Activated T-cell treated with anti-CD3 and anti-CD28 coated beads, Interleukin-2, amount 50 U/mL, for 72 hours (primary cell): ENCODE measurements around the gene MLLT1. TPM values are rescaled to one million over a fixed set of nuclear protein-coding genes. Genes with fewer than 3 reads are reported as not detected.
A peak's percentile ranks its signal among the peaks of the same experiment; 100 is the strongest.

ENCODE experiments used
- ATAC-seq, 2 donors: fragments of 150-1000 bp; cut with Tn5 transposase; replicated peaks in 1 of 2; 2 replicates each; pipeline ENCODE4 v1.10.0; 2021; ENCODE audit warnings: moderate library complexity in 2 of 2, mild to moderate bottlenecking in 1 of 2
- DNase-seq, 2 donors: peaks; one replicate each; pipeline ENCODE4 v3.0.0; 2021 to 2022; ENCODE audit warnings: mixed read lengths in 1 of 2
- H3K27ac Mint-ChIP-seq: one replicate; pipeline ENCODE4 v1.8.0; 2022; ENCODE audit warnings: mild to moderate bottlenecking, moderate library complexity, mixed read lengths
- H3K27me3 Mint-ChIP-seq: one replicate; pipeline ENCODE4 v1.8.0; 2022; ENCODE audit warnings: low read depth, mixed read lengths
- H3K36me3 Mint-ChIP-seq, 2 donors: one replicate each; pipeline ENCODE4 v1.8.0; 2022; ENCODE audit warnings: mixed read lengths in 2 of 2, mild to moderate bottlenecking in 1 of 2; ENCODE audit not compliant: insufficient read depth in 2 of 2
- H3K4me1 Mint-ChIP-seq: one replicate; pipeline ENCODE4 v1.8.0; 2022; ENCODE audit warnings: low read depth, mixed read lengths
- H3K4me3 Mint-ChIP-seq, 2 donors: one replicate each; pipeline ENCODE4 v1.8.0; 2022; ENCODE audit warnings: mild to moderate bottlenecking in 2 of 2, mixed read lengths in 2 of 2, moderate library complexity in 2 of 2
- H3K9me3 Mint-ChIP-seq, 2 donors: one replicate each; pipeline ENCODE4 v1.8.0; 2022; ENCODE audit warnings: mixed read lengths in 2 of 2
- total RNA-seq, 2 donors: library from RNA; stranded (reverse); gene quantifications; one replicate each; pipeline ENCODE4 v1.2.3, GENCODE V29; 2022

The MLLT1 gene
- total RNA-seq, 2 donors from 2014 or later = 39.9 to 44.5 TPM

DNA sequence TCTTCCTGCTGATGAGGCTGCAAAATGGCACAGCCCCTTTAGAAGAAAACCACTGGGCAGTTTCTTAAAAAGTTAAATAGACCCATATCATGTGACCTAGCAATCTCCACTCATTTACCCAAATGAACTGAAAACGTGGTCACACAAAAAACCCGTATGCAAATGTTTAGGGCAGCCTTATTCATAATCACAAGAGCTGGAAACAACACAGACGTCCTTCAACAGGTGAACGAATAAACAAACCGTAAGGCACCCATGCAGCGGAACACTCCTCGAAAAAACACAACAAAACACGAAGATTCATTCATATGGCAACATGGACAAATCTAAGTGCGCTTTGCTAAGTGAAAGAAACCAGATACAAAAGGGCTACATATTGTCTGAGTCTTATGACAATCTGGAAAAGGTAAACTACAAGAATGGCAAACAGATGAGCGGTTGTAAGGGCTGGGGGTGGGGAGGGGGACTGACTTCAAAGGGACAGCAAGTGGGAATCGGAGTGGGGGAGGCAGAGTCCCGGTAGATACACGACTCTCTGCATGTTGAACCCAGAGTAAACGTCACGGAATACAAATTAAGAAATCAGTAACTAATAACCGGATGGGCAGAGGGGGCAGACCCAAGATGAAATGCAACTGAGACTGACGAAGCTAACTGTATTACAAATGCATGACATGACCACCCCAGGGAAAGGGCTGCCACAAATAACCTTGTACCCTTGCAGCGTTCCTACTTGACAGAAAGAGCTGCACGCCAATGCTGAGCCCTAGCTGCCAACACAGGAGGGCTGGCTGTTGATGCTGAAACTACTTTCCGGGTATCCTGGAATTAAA is 33.4 kb downstream of the MLLT1 start:
- peaks cover 48% of the 10 kb centered on the region for H3K4me1 Mint-ChIP-seq
- no peaks in the 10 kb centered on the region for H3K9me3 Mint-ChIP-seq

DNA sequence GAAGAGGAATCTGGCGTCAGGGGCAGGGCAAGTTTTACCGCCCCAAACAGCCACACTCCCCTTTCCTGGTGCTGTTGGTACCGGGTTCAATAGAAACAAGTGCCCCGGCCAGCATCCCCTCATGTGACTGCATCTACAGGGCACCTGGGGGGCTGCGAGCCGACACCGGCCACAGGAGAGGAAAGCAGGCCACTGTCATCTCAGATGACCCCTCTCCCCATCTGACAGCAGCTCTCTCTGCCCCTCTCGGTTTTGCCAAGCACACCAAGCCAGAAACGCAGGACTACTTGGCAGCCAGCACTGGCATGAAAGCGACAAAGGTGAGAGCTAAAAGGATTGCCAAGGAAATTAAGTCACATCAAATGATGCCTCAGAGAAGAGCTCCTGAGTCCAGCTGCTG is 37.1 kb downstream of the MLLT1 start:
- Mint-ChIP-seq H3K9me3 (no peaks in the 10 kb centered on the region), H3K4me3 (no peak overlapping the region)
- ATAC-seq = no peak

More for the DNA sequence above, 33.4 kb downstream of the MLLT1 start:
- DNase-seq = no peak
- H3K36me3 Mint-ChIP-seq = peaks cover 0 to 8% of the 10 kb centered on the region in 2 donors
- H3K4me3 Mint-ChIP-seq = no peak overlapping the region
- H3K27ac Mint-ChIP-seq = no peak overlapping the region
- no peaks in the 10 kb centered on the region for H3K27me3 Mint-ChIP-seq
- no peak for ATAC-seq

DNA sequence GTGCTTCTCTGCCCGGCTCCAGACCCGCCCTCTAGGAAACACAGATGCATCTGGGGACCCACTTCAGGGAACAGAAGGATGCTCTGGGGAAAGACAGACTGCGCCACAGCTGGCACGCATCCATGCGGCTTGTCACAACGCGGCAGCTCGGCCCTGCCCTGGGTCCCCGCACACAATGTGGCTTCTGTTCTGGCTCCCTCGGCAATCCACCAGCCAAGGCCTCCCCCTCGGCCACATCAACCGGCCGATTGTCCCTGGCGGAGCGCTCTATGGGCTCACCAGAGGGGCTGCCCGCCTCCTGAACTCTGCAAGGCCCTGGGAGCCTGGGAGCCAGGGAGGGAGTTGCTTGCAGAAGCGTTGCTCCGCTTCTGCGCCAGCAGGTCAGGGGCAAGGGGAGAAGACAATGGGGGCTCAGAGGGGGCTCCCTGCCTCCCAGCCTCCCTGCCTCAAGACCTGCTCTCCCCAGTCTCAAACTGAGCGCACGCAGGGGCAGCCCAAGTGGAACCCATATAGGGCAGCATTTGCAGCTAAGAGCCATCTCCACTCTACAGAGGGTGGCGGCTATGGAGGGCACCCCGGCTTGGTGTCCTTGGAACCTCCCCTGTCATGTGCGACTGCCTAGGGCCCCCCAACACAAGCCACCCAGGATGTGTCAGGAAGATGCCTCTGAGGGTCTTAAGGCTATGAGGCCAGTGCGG is 37.9 kb downstream of the MLLT1 start:
- ATAC-seq (no peak), DNase-seq (no peak)
- Mint-ChIP-seq H3K36me3 (peaks cover 0 to 4% of the 10 kb centered on the region in 2 donors), H3K27ac (no peak overlapping the region), H3K4me1 (peaks cover 40% of the 10 kb centered on the region), H3K27me3 (no peaks in the 10 kb centered on the region), H3K4me3 (no peak overlapping the region), H3K9me3 (no peaks in the 10 kb centered on the region)

More for the DNA sequence above, 37.1 kb downstream of the MLLT1 start:
- Mint-ChIP-seq H3K36me3 (peaks cover 0 to 7% of the 10 kb centered on the region in 2 donors), H3K27ac (no peak overlapping the region), H3K4me1 (peaks cover 40% of the 10 kb centered on the region), H3K27me3 (no peaks in the 10 kb centered on the region)
- DNase-seq = no peak

DNA sequence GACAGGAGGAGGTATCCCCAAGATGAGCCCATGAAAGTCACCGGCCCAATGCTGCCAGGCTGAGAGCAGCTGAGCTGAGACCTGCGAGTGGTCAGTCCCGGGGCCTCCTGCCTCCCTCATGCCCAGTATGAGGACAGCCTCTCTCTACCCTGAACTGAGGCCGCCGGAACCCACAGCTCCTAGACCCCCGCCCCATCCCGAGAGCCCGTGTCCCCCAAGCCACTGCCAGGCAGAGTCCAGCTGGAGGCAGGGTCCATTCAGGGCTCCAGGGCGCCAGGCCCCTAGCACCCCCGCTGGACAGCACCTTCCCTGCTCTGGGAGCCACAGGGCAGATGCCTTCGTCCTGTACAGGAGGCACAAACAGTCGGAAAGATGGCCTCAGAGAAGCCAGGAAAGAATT is 38.7 kb downstream of the MLLT1 start:
- DNase-seq = no peak
- Mint-ChIP-seq H3K9me3 (no peaks in the 10 kb centered on the region), H3K36me3 (peaks cover 0 to 2% of the 10 kb centered on the region in 2 donors), H3K4me3 (no peak overlapping the region), H3K27me3 (no peaks in the 10 kb centered on the region), H3K27ac (no peak overlapping the region), H3K4me1 (peaks cover 36% of the 10 kb centered on the region)
- ATAC-seq = no peak

DNA sequence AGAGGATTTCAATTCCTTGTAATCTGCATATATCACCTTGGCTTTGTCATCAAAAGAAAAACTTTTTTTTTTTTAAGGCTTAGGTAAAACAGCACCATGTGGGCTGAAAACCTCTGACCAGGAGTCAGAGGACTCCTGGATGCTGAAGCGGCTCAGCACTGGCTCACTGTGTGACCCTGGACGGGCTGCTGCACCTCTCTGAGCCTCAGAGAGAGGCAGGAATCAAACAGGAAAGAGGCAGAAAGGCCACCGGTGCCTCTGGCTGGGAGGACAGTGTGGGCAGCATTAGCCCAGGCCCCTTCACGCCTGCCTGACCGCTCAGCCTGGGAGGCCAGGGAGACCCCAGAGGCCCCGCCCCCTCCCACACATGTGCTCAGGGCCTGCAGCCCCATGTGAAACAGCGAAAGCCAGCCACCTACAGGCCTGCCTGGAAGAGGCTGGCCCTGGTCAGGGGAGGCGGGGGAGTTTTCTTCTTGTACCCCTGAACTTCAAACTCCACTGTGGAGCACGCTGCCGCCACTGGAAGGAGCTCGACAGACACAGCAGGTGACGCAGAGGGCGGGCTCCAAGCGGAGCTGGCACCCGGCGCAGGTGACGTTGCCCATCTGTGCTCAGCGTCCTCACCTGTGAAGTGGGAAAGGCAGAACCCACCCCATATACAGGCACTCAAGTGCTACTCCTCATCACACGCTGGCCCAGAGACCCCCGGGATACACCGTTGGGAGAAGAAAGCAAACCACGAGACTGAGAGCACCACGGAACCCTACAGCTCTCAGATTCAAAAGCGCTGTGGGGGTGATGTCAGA is 39.7 kb downstream of the MLLT1 start:
- H3K4me1 Mint-ChIP-seq = peaks cover 41% of the 10 kb centered on the region
- H3K27ac Mint-ChIP-seq = peak overlapping the region; percentile 3
- no peak for ATAC-seq
- H3K9me3 Mint-ChIP-seq = no peaks in the 10 kb centered on the region
- no peak overlapping the region for H3K4me3 Mint-ChIP-seq
- no peak for DNase-seq
- no peaks in the 10 kb centered on the region for H3K27me3 Mint-ChIP-seq
- no peaks in the 10 kb centered on the region for H3K36me3 Mint-ChIP-seq

DNA sequence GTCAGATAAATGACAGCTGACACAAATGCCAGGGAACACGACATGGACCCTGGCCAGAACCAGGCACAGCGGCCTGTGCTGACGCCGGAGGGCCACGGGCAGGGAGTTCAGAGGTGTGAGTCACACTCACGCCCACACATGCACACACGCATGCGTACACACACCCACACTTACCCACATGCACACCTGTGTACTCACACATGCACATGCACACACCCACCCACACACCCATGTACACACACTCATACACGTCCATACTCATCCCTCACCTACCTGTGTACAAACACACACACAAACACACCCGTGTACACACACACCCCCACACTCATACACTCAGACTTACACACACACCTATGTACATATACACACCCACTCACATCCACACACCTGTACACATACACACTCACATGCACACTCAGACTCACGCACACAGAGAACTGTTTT is 40.4 kb downstream of the MLLT1 start:
- Mint-ChIP-seq H3K36me3 (no peaks in the 10 kb centered on the region), H3K4me3 (no peak overlapping the region), H3K27me3 (no peaks in the 10 kb centered on the region), H3K9me3 (no peaks in the 10 kb centered on the region), H3K4me1 (peaks cover 43% of the 10 kb centered on the region), H3K27ac (peak overlapping the region; percentile 3)
- ATAC-seq (peak in 1 of 2 donors; percentile 30), DNase-seq (peak; percentile 21 to 34)

DNA sequence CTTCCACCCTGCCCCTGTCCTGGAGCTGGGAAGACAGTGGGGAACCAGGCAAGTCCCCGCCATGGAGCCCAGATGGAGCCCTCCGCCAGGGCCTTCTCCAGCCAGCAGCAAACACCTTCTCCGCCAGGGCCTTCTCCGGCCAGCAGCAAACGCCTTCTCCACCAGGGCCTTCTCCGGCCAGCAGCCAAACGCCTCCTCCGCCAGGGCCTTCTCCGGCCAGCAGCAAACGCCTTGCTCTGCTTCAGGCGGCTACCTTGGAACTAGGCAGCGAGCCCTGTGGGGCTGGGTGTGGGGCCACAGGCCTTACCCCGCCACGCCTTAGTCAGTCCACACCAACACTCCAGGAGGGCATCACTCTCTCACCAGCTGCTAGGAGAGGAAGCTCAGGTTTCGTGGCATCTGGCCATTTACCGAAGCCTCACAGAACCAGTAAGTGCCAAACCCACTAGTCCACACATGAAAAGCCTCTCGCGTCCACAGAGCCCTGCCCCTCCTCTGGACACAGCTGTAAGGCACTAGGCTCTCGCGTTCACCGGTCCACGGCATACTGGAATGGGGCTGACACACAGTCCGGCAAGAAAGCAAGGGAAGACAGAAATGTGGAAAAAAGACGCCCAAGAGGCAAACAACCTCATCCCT is 41.0 kb downstream of the MLLT1 start:
- no peaks in the 10 kb centered on the region for H3K9me3 Mint-ChIP-seq
- H3K27ac Mint-ChIP-seq = no peak overlapping the region
- no peaks in the 10 kb centered on the region for H3K36me3 Mint-ChIP-seq
- H3K4me3 Mint-ChIP-seq = no peak overlapping the region
- DNase-seq (no peak), ATAC-seq (no peak)
- peaks cover 37% of the 10 kb centered on the region for H3K4me1 Mint-ChIP-seq
- no peaks in the 10 kb centered on the region for H3K27me3 Mint-ChIP-seq

DNA sequence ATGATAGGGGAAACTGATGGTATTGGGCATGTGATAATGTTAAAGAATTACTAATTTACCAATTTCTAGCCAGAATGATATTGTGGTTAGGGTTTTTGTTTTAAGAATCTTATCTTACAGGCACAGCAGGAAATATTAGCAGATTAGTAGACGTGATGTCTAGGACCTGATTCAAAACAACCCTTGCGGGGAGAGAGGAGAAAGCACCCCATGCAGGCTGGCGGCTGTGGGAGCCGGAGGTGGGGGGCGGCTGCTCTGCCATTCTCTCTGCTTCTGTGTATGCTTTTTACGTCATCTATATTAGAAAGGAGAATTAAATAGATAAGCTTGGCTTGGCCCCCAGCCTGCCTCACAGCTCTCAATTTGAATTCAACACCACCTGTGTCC is 41.5 kb downstream of the MLLT1 start:
- H3K9me3 Mint-ChIP-seq = no peaks in the 10 kb centered on the region
- no peaks in the 10 kb centered on the region for H3K36me3 Mint-ChIP-seq
- no peak for DNase-seq
- peak overlapping the region in 1 of 2 donors; percentile 25 for H3K4me3 Mint-ChIP-seq
- H3K4me1 Mint-ChIP-seq = peaks cover 32% of the 10 kb centered on the region
- H3K27ac Mint-ChIP-seq = peak overlapping the region; percentile 42
- peak in 1 of 2 donors; percentile 45 for ATAC-seq
- H3K27me3 Mint-ChIP-seq = no peaks in the 10 kb centered on the region

DNA sequence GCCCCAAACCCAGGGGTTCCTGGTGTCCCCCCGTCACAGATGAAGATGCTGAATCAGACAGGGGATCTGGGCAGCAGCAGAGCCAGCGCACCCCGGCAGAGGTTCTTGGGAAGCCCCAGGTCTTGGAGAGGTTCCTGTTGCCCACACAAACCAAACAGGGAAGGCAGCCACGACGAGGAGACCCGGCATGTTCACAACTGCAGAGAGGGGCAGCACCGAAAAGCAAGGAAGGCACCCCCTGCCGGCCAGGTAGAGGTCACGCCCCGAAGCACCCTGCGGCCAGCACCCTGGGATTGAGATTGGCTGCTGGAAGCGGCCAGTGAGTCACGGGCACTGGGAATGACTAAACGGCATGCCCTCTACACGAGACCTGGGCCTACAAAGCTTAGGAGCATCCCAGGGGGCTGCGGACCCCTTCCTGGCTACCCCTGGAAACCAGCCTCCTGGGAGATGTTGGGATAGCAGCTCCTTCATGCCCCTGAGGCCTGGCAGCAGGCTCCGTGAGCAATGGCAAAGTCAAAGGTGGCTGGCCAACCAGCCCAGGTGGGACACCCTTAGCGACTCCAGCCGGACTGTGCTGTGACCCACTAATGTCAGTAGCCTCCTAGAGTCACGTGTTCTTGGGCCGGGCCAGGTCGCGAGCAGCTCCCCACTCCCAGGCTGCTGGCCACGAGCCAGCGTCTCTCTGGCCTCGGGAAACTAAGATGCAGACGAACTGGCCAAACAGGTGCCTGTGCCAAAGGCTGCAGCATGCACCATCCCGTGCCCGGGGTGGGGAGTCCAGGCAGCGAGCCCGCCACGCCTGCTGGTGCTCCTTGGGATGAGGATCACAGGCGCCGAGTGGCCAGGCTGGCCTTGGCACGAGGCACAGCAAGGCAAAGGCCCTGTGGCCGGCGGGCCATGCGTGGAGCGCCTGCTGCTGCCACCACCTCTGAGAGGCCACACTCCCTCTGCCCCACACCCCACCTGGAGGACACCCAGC is 43.2 kb downstream of the MLLT1 start:
- no peak overlapping the region for H3K4me3 Mint-ChIP-seq
- ATAC-seq (no peak), DNase-seq (no peak)
- H3K9me3 Mint-ChIP-seq = no peaks in the 10 kb centered on the region
- no peaks in the 10 kb centered on the region for H3K27me3 Mint-ChIP-seq
- H3K36me3 Mint-ChIP-seq = no peaks in the 10 kb centered on the region
- H3K27ac Mint-ChIP-seq = no peak overlapping the region
- peaks cover 37% of the 10 kb centered on the region for H3K4me1 Mint-ChIP-seq

DNA sequence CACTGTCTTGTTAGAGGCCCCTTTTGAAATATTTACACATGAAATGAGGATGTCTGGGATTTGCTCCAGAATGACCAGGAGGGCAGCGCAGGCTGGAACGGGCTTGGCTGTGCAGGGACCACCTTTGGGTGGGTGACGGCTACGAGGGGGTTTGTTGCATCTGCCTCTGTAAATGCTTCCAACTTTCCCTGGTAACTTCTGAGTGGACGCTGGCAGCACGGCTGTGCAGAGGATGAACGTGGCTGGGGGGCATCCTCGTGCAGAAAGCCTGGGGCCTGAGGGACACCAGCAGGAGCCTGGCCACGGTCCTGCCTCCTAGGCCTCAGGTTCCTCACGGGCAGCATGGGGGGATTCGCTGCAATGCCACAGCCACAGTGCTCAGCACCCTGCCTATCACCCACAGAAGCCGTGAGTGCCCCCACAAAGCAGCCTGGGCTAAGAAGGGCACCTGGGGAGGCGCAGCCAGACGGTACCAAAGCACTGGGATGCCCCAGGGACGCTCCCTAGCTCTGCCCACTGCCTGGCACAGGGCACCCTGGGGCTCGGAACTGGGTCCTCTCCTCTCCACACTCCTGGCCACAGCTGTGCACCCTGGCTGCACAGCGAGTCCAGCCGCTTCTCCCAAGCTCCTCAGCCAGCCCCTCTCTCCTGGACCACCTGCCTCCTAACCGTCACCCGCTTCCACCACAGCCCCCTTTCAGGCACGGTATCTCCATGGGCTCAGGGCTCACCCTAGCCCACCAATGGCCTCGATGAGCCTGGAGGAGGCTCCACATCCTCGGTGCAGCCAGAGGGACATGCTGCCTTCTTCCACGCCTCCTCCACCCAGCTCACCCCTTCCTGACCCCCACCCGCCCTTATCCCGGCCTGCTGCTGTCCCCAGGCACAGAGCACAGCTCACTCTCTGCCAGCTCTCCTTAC is 44.5 kb downstream of the MLLT1 start:
- H3K4me1 Mint-ChIP-seq = peaks cover 40% of the 10 kb centered on the region

DNA sequence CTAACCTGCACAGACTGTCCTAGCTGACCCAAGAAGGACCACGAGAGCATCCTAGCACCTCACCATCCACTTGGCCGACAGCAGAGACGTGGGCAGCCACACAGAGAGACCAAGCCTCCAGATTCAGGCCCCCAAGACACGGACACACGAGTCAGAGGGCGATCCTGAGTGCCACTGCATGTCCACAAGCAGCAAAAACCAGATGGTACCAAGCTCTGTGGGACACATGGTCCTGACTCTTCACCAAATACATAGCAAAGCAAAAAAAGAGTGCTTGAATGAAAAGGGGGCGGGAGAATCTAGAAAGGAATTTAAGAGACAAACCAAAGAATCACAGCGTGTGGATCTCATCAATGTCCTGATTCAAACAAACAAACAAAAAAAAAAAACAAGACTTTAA is 45.2 kb downstream of the MLLT1 start:
- no peak for ATAC-seq
- no peak for DNase-seq
- Mint-ChIP-seq H3K36me3 (peaks cover 0 to 1% of the 10 kb centered on the region in 2 donors), H3K27me3 (no peaks in the 10 kb centered on the region), H3K4me3 (no peak overlapping the region), H3K27ac (no peak overlapping the region), H3K4me1 (peaks cover 37% of the 10 kb centered on the region), H3K9me3 (no peaks in the 10 kb centered on the region)

More for the DNA sequence above, 44.5 kb downstream of the MLLT1 start:
- Mint-ChIP-seq H3K36me3 (no peaks in the 10 kb centered on the region), H3K9me3 (no peaks in the 10 kb centered on the region), H3K4me3 (no peak overlapping the region), H3K27ac (no peak overlapping the region), H3K27me3 (no peaks in the 10 kb centered on the region)
- no peak for ATAC-seq
- no peak for DNase-seq
